Smooth muscle cell (in vitro differentiated cells): ENCODE measurements around the gene PSMB2. TPM values are rescaled to one million over a fixed set of nuclear protein-coding genes. Genes with fewer than 3 reads are reported as not detected.
"Not testable (repeated sequence)": the region's sequence is repeated elsewhere in the genome, so short reads cannot be mapped to it uniquely, and the experiment has no call there.

ENCODE experiments used
- DNase-seq: peaks from one replicate; lab custom pipeline; 2025; ENCODE audit not compliant: unreplicated experiment; lab: John Stamatoyannopoulos, UW
- H2AFZ ChIP-seq: fragments of 200-600 bp; sonication (generic); 2 replicates; pipeline ENCODE4 v1.6.0; 2016; ENCODE audit warnings: antibody characterized with exemption, low read depth, mild to moderate bottlenecking
- H3F3A ChIP-seq: fragments of 200-600 bp; sonication (generic); 2 replicates; pipeline ENCODE4 v1.6.0; 2017; ENCODE audit warnings: antibody characterized with exemption, low read depth
- H3K27ac ChIP-seq: fragments of 200-600 bp; sonication (generic); 2 replicates; pipeline ENCODE4 v1.5.1; 2016; ENCODE audit warnings: low read depth, mild to moderate bottlenecking
- H3K27me3 ChIP-seq: fragments of 200-600 bp; sonication (generic); 2 replicates; pipeline ENCODE4 v1.6.1; 2016; ENCODE audit warnings: low read depth, mild to moderate bottlenecking
- H3K36me3 ChIP-seq: fragments of 200-600 bp; sonication (generic); 2 replicates; pipeline ENCODE4 v1.5.1; 2016; ENCODE audit warnings: low read depth
- H3K4me1 ChIP-seq: fragments of 200-600 bp; sonication (generic); 2 replicates; pipeline ENCODE4 v1.5.1; 2016; ENCODE audit warnings: low read depth
- H3K4me2 ChIP-seq: fragments of 200-600 bp; sonication (generic); 2 replicates; pipeline ENCODE4 v1.6.0; 2016; ENCODE audit warnings: mild to moderate bottlenecking
- H3K4me3 ChIP-seq: fragments of 200-600 bp; sonication (generic); 2 replicates; pipeline ENCODE4 v1.5.1; 2016; ENCODE audit warnings: mild to moderate bottlenecking
- H3K79me2 ChIP-seq: fragments of 200-600 bp; sonication (generic); 2 replicates; pipeline ENCODE4 v1.6.0; 2016; ENCODE audit warnings: low read depth, mild to moderate bottlenecking
- H3K9ac ChIP-seq: fragments of 200-600 bp; sonication (generic); 2 replicates; pipeline ENCODE4 v1.6.0; 2016; ENCODE audit warnings: low read depth
- H3K9me3 ChIP-seq: fragments of 200-600 bp; sonication (generic); replicated peaks from 2 replicates; pipeline ENCODE4 v1.5.1; 2016; ENCODE audit warnings: low read depth
- H4K20me1 ChIP-seq: fragments of 200-600 bp; sonication (generic); 2 replicates; pipeline ENCODE4 v1.6.0; 2016; ENCODE audit warnings: low read depth
- CTCF ChIP-seq: fragments of 200-600 bp; sonication (generic); IDR thresholded peaks from 2 replicates; pipeline ENCODE4 v1.5.1; 2017; ENCODE audit warnings: borderline replicate concordance, mild to moderate bottlenecking, antibody characterized with exemption; ENCODE audit not compliant: insufficient read depth, poor library complexity, severe bottlenecking
- WGBS: methylation state at CpG from one replicate; pipeline ENCODE4 v1.1.7; 2016; ENCODE audit warnings: low lambda C conversion rate; 5-methylcytosine and 5-hydroxymethylcytosine counted together
- polyA plus RNA-seq: library from polyadenylated mRNA; unstranded; fragments of >200 nt; fragmentation: Nextera tagmentation; extraction: Ambion mirVana; gene quantifications from 2 replicates; pipeline ENCODE4 v1.2.1, GENCODE V29; 2016
- total RNA-seq: library from RNA; depleted of rRNA; stranded (reverse); fragments of >200 nt; gene quantifications from 2 replicates; pipeline ENCODE4 v1.2.3, GENCODE V29; 2014

PSMB2 gene
- total and polyA plus RNA-seq, 2 experiments from 2014 or later: 51.6 to 110 TPM

- no peaks in the 10 kb centered on the region for H3K79me2 ChIP-seq
- H3K4me3 ChIP-seq: no peak overlapping the region
- H3K4me1 ChIP-seq: no peaks in the 10 kb centered on the region
- 83% methylated on average over 6 of the region's 6 CpGs for WGBS
- H3F3A ChIP-seq: no peaks in the 10 kb centered on the region
- no peak overlapping the region for H3K27ac ChIP-seq
- H4K20me1 ChIP-seq: no peaks in the 10 kb centered on the region
- DNase-seq: no peak
- no peak overlapping the region for H2AFZ ChIP-seq
- no peaks in the 10 kb centered on the region for H3K27me3 ChIP-seq
- no peak overlapping the region for H3K9ac ChIP-seq
- TF ChIP-seq CTCF: no peak
- H3K36me3 ChIP-seq: no peaks in the 10 kb centered on the region
- H3K4me2 ChIP-seq: no peak overlapping the region
- H3K9me3 ChIP-seq: no peaks in the 10 kb centered on the region
Measured at GRCh38 chr1:35587736-35588135, 53.6 kb downstream of the PSMB2 start.

- DNase-seq: no peak
- H3K4me3 ChIP-seq: no peak overlapping the region
- no peak overlapping the region for H2AFZ ChIP-seq
- H4K20me1 ChIP-seq: no peaks in the 10 kb centered on the region
- no peaks in the 10 kb centered on the region for H3K9me3 ChIP-seq
- no peaks in the 10 kb centered on the region for H3F3A ChIP-seq
- H3K36me3 ChIP-seq: no peaks in the 10 kb centered on the region
- H3K9ac ChIP-seq: no peak overlapping the region
- no peaks in the 10 kb centered on the region for H3K27me3 ChIP-seq
- TF ChIP-seq CTCF: no peak
- no peak overlapping the region for H3K27ac ChIP-seq
- no peaks in the 10 kb centered on the region for H3K79me2 ChIP-seq
- WGBS: 95% methylated on average over 7 of the region's 7 CpGs
- H3K4me2 ChIP-seq: no peak overlapping the region
- H3K4me1 ChIP-seq: no peaks in the 10 kb centered on the region
Measured at GRCh38 chr1:35586808-35587207, 54.5 kb downstream of the PSMB2 start.

GRCh38 chr1:35585805-35586204 lies 55.5 kb downstream of the PSMB2 start:
- not testable (repeated sequence) for DNase-seq, H3K4me1 ChIP-seq, H3K79me2 ChIP-seq, H3F3A ChIP-seq, H3K9me3 ChIP-seq, H2AFZ ChIP-seq, H3K4me2 ChIP-seq, H3K27ac ChIP-seq, H3K27me3 ChIP-seq, H3K36me3 ChIP-seq, H4K20me1 ChIP-seq, H3K4me3 ChIP-seq, H3K9ac ChIP-seq
- 94% methylated on average over 1 of the region's 1 CpG for WGBS

GRCh38 chr1:35585281-35585680 lies 56.0 kb downstream of the PSMB2 start:
- H3K27ac ChIP-seq: no peak overlapping the region
- no peaks in the 10 kb centered on the region for H3F3A ChIP-seq
- no peaks in the 10 kb centered on the region for H4K20me1 ChIP-seq
- H3K4me2 ChIP-seq: no peak overlapping the region
- no peak for DNase-seq
- H3K9me3 ChIP-seq: no peaks in the 10 kb centered on the region
- no peak for TF ChIP-seq CTCF
- 85% methylated on average over 3 of the region's 3 CpGs for WGBS
- H3K4me1 ChIP-seq: no peaks in the 10 kb centered on the region
- no peaks in the 10 kb centered on the region for H3K79me2 ChIP-seq
- no peaks in the 10 kb centered on the region for H3K36me3 ChIP-seq
- H3K9ac ChIP-seq: no peak overlapping the region
- no peak overlapping the region for H2AFZ ChIP-seq
- no peak overlapping the region for H3K4me3 ChIP-seq
- no peaks in the 10 kb centered on the region for H3K27me3 ChIP-seq

GRCh38 chr1:35581621-35582020 lies 59.7 kb downstream of the PSMB2 start:
- not testable (repeated sequence) for H2AFZ ChIP-seq, H3K9ac ChIP-seq, H3K4me2 ChIP-seq, DNase-seq, H4K20me1 ChIP-seq, H3K4me3 ChIP-seq, H3K79me2 ChIP-seq, H3K36me3 ChIP-seq, H3K4me1 ChIP-seq, H3F3A ChIP-seq, H3K27ac ChIP-seq, H3K9me3 ChIP-seq
- WGBS: 98% methylated on average over 9 of the region's 9 CpGs
- peaks cover 19% of the 10 kb centered on the region for H3K27me3 ChIP-seq
